GM19324 (cell line): ENCODE measurements around the gene ENKUR.

Source experiments
- ATAC-seq: cut with Tn5 transposase; IDR thresholded peaks from one replicate; pipeline ENCODE4 v1.9.1; 2021; ENCODE audit warnings: mild to moderate bottlenecking, moderate library complexity; ENCODE audit not compliant: unreplicated experiment, low FRiP score

The ENKUR gene

DNA sequence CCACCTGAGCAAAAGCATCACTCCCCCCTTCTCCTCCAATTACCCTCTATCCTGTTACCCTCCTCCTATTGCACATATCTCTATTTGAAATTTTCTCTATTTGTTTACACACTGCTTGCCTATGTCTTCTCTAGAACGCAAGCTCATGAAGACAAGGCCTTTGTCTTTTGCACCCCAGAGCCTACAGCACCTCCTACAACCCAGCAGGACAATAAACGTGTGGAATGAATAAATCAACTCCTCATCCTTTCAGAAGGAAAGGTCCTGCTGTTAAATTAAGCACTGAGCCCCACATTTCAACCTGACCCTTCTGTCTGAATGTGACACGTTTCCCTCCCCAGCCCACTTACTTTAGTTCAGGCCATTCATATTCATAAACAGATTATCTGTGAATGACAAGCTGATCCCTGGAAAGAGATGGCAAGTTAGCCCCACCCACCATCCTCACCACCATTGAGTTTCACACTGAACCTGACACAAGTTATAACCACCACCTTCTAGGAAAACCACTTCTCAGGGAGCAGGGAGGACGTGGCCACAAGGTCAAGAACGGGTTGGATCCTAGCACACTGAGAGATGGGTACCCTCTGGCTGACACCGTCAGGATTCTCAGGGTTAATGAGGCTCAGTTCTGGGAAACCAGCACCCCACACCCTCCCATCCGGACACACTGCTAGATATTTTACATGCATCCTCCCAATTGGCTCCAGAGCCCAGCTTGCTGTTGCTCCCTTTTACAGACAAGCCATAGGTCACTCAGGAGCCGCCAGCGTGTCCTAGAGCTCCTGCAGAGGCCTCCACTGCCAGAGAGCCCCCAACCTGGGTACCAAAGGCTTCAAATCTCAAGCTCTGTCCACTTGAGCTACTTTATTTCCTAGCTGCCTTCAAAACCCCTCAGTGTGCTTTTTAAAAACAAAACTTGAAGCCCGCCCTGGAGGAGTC, 64.5 kb downstream of the ENKUR start:
- no peak for ATAC-seq

DNA sequence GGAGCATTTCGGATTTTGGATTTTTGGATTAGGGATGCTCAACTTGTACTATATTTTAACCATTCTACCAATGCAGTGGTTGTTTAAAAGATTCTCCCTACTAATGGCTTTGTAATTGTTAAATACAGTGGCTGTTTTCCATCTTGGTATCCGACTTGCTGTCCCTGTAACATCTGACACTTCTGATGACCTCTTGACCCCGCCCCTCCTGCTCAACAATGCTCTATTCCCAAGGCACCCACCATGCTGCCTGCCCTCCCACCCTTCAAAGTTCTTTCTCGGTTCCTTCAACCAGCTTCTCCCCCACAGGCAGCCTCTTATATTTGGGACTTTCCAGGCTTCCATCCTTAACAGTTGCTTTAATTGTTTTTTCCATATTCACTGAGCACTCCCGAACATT, 65.5 kb downstream of the ENKUR start:
- ATAC-seq, result no peak

DNA sequence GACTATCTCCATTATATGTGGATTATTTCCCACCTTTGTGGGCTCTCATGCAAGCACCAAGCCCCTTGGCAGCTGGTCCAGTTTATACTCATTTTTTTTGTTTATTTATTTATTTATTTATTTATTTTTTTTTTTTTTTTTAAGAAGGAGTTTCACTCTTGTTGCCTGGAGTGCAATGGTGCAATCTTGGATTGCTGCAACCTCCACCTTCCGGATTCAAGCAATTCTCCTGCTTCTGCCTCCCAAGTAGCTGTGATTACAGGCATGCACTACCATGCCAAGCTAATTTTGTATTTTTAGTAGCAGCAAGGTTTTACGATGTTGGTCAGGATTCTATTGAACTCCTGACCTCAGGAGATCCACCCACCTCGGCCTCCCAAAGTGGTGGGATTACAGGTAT, 66.3 kb downstream of the ENKUR start:
- ATAC-seq, result no peak

DNA sequence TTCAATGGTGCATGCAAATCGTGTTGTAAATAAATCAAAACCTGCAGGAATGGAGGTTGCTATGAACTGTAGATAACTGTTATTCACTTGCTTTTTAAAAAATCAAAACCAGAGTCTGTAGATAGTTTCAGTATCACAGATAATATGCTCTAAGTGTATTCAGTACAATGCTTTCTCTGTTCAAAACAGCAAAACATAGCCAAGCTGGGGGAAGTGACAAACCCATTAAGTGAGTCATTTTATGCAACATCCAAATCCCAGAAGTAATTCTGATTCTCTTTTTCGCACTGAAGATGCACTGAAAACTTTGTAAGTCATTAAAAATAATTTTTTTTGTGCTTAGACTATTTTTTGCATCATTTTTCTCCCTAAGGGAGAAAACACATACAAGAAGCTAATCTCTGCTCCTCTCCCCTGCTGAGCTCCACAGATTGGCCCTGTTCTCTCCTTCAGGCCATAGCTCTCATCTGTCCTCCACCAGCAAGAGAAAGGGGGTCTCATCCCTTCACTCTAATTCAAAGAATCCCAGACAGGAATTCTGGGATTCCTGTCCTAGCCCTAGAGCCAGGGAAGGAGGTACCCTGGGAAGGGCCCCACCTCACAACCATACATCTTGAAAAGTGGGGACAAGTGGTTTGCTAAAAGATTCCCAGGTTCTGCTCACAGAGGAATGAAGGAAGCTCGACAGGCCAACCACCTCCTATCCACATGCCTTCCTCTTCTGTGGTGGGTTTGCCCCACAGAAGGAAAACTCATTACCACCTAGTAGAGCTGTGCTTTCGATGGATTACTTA, 68.5 kb downstream of the ENKUR start:
- no peak for ATAC-seq

DNA sequence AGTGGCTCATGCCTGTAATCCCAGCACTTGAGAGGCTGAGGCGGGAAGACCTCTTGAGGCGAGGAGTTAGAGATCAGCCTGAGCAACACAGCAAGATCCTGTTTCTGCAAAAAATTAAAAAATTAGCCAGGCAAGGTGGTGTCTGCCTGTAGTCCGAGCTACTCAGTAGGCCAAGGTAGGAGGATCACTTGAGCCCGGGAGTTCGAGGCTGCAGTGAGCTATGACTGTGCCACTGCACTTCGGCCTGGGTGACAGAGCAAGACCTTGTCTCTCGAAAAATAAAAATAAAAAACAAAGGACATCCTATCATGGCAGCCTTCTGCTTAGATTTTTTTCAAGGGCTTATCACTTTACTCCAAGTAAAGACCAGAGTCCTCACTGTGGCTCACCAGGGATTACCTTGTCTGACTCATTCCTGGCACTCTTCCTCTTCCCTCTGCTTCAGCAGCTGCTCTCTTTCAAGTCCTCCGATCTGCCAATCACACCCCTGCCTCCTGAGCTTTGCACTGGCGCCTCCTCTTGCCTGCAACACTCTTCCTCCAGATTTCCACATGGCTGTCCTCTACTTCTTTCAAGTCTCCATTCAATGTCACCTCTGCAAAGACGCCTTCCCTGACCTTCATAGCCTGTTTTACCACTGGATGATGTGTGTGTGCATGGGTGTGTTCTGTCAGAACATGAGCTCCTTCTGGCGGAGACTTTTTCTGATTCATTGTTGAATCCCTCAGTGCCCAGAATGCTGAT, 71.3 kb downstream of the ENKUR start:
- no peak for ATAC-seq

DNA sequence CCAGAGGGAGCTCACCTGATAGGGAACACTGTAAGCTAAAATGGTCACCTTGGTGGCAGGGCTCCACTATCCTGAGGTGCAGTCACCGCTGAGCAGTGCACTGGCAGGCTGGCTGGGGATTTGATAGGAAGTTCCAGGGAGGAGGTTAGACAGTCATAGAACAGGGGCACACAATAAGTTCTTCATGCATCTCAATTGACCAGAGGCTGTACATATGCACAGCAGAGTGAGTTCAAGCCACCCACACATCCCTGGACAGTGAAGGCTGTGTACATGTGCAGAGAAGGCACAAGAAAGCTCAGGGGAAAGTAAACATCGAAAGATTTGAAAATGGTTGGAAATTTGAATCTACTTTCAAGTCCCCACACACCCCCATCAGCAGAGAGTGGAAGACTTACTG, 77.4 kb downstream of the ENKUR start:
- no peak for ATAC-seq

DNA sequence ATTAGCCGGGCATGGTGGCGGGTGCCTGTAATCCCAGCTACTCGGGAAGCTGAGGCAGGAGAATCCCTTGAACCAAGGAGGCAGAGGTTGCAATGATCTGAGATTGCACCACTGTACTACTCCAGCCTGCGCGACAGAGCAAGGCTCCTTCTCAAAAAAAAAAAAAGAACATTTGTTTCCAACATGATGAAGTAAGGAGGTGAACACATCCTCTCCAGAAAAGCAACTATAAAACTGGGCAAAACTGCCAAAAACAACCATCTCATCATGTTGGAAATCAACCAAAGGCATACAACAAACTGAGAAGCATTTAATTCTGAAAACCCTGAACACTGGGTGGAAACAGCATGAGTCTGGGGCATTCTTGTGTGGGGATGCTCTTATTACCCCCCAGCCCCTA, 77.9 kb downstream of the ENKUR start:
- ATAC-seq, result no peak

DNA sequence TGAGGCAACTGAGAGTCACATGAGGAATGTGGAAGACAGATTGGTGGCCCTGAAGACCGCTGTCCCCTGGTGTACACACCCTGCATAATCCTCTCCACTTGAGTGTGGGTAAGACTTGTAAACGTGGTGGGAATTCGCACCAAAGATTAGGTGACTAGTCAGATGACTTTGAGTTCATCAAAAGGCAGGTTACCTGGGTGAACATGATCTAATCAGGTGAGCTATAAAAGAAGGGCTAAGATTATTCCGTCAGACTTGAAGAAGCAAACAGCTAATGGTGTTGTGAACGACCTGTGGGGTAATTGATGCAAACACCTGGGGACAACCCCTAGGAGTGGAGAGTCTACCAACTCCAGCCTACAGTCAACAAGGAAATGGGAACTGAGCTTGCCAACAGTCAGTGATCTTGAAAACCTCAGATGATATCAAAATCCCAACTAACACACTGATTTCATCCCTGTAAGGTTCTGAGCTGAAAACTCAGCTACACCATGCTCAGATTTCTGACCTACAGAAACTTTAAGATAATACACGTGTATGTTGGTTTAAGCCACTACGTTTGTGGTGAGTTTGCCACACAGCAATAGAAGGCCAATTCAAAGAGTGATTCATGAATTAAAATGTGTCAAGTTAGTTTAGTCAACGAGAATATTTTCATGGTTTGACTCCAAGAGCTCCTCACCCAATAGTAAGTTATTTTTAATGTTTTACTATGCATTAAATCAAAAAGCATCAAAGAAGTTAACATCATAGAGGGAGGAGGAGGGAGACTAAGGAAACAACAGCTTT, 80.3 kb downstream of the ENKUR start:
- no peak for ATAC-seq
